ENCODE data around the gene CSF1R.

Gene CSF1R

GRCh38 chr5:150069672-150070627 lies 16.4 kb downstream of the CSF1R start:
- no peak for DNase-seq

GRCh38 chr5:150068961-150069645 lies 17.3 kb downstream of the CSF1R start:
- no peak for DNase-seq

- no peak for DNase-seq
Observed at GRCh38 chr5:150068472-150068871, 17.9 kb downstream of the CSF1R start.

GRCh38 chr5:150068071-150068470 lies 18.3 kb downstream of the CSF1R start:
- DNase-seq: no peak

GRCh38 chr5:150067405-150067960 lies 18.9 kb downstream of the CSF1R start:
- DNase-seq: no peak

GRCh38 chr5:150066901-150067396 lies 19.4 kb downstream of the CSF1R start:
- DNase-seq: peak; percentile 71

- DNase-seq: no peak
Observed at GRCh38 chr5:150066436-150066835, 19.9 kb downstream of the CSF1R start.

GRCh38 chr5:150065886-150066285 lies 20.5 kb downstream of the CSF1R start:
- DNase-seq: no peak

- peak; percentile 56 for DNase-seq
Observed at GRCh38 chr5:150065346-150065745, 21.0 kb downstream of the CSF1R start.

GRCh38 chr5:150064681-150065220 lies 21.6 kb downstream of the CSF1R start:
- DNase-seq: no peak

GRCh38 chr5:150063638-150064037 lies 22.7 kb downstream of the CSF1R start:
- DNase-seq: no peak

- DNase-seq: no peak
Observed at GRCh38 chr5:150062216-150062922, 24.0 kb downstream of the CSF1R start.

- no peak for DNase-seq
Observed at GRCh38 chr5:150061538-150061995, 24.8 kb downstream of the CSF1R start.

GRCh38 chr5:150060471-150060870 lies 25.9 kb downstream of the CSF1R start:
- no peak for DNase-seq

GRCh38 chr5:150059623-150060022 lies 26.7 kb downstream of the CSF1R start:
- no peak for DNase-seq

- DNase-seq: peak; percentile 79
Observed at GRCh38 chr5:150058480-150059126, 27.8 kb downstream of the CSF1R start.

- DNase-seq: peak; percentile 41
Observed at GRCh38 chr5:150057996-150058395, 28.4 kb downstream of the CSF1R start.

GRCh38 chr5:150057511-150057910 lies 28.8 kb downstream of the CSF1R start:
- DNase-seq: no peak

GRCh38 chr5:150057052-150057451 lies 29.3 kb downstream of the CSF1R start:
- DNase-seq: no peak

GRCh38 chr5:150056075-150056443 lies 30.3 kb downstream of the CSF1R start:
- no peak for DNase-seq

GRCh38 chr5:150055326-150056074 lies 30.9 kb downstream of the CSF1R start:
- no peak for DNase-seq
